Liver (tissue), 3 donors: ENCODE measurements around the gene ANKRD33.

Experiments used
- EGR1 ChIP-seq, 2 donors: IDR thresholded peaks; 2 replicates each; pipeline ENCODE4 v1.6.1; 2016 to 2018; ENCODE audit warnings: antibody characterized with exemption in 2 of 2, low read depth in 2 of 2
- FOXA1 ChIP-seq: IDR thresholded peaks from 2 replicates; pipeline ENCODE4 v1.6.1; 2016; ENCODE audit warnings: antibody characterized with exemption
- FOXA2 ChIP-seq: IDR thresholded peaks from 2 replicates; pipeline ENCODE4 v1.6.1; 2016; ENCODE audit warnings: antibody characterized with exemption
- GABPA ChIP-seq, 2 donors: IDR thresholded peaks in 1 of 2; conservative IDR thresholded peaks in 1 of 2; 2 replicates each; pipeline ENCODE4 v1.6.1; 2016; ENCODE audit warnings: antibody characterized with exemption in 2 of 2, mild to moderate bottlenecking in 1 of 2, moderate library complexity in 1 of 2
- HNF4A ChIP-seq, 2 donors: conservative IDR thresholded peaks; 2 replicates each; pipeline ENCODE4 v1.6.1; 2016; ENCODE audit warnings: antibody characterized with exemption in 2 of 2, mild to moderate bottlenecking in 2 of 2
- JUND ChIP-seq, 2 donors: IDR thresholded peaks; 2 replicates each; pipeline ENCODE4 v1.6.1; 2016; ENCODE audit warnings: antibody characterized with exemption in 2 of 2
- RAD21 ChIP-seq, 2 donors: IDR thresholded peaks; 2 replicates each; pipeline ENCODE4 v1.6.1; 2016; ENCODE audit warnings: antibody characterized with exemption in 2 of 2, mild to moderate bottlenecking in 2 of 2
- TAF1 ChIP-seq: conservative IDR thresholded peaks from 2 replicates; pipeline ENCODE4 v1.6.1; 2016; ENCODE audit warnings: antibody characterized with exemption, mild to moderate bottlenecking
- YY1 ChIP-seq: IDR thresholded peaks from 2 replicates; pipeline ENCODE4 v1.6.1; 2016; ENCODE audit warnings: antibody characterized with exemption, mild to moderate bottlenecking
- TF ChIP-seq, protein P1 (sequence below): fragments of 150-350 bp; IDR thresholded peaks from 2 replicates; pipeline ENCODE4 v1.5.1; 2017; ENCODE audit warnings: improper control_type of control experiment, low read depth, low read length; ENCODE audit not compliant: missing input control
- TF ChIP-seq, protein P2 (sequence below): IDR thresholded peaks from 2 replicates; pipeline ENCODE4 v1.6.1; 2016; ENCODE audit warnings: antibody characterized with exemption
- TF ChIP-seq, protein P3 (sequence below): IDR thresholded peaks from 2 replicates; pipeline ENCODE4 v1.6.1; 2016; ENCODE audit warnings: antibody characterized with exemption
- TF ChIP-seq, protein P4 (sequence below): IDR thresholded peaks from 2 replicates; pipeline ENCODE4 v1.6.1; 2016; ENCODE audit warnings: antibody characterized with exemption, mild to moderate bottlenecking
- donor health status: healthy.
- donor health status: healthy.

DNA sequence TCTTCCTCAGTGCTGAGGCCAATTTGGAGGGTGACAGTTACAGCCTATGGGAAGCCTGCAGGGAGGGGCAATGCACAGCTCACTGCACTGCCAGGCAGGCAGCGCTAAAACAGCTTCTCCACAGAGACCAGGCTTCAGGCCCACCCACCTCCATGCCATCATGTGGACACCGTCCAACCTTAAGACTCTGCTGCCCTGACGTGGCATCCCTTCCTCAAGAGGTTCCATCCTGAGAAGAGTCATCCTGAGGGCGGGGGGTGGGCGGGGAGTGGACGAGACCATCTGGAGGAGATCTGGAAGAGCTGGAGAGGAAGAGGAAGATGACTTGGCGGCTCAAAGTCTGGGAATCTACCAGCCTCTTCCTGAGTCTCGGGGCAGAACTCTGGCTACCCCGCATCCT lies 11.0 kb downstream of the ANKRD33 start:
- TF ChIP-seq RAD21 (IDR thresholded peaks at IDR 0.05) (no peak), GABPA (IDR thresholded peaks at IDR 0.05 in 1 of 2, conservative IDR thresholded peaks at IDR 0.05 in 1 of 2) (no peak), YY1 (no peak), FOXA1 (no peak), TAF1 (no peak), FOXA2 (no peak), EGR1 (IDR thresholded peaks at IDR 0.05; ENCODE audit: low read depth in 2 of 2) (no peak), HNF4A (conservative IDR thresholded peaks at IDR 0.05) (no peak), JUND (IDR thresholded peaks at IDR 0.05) (no peak)
- TF ChIP-seq, protein P1, sequence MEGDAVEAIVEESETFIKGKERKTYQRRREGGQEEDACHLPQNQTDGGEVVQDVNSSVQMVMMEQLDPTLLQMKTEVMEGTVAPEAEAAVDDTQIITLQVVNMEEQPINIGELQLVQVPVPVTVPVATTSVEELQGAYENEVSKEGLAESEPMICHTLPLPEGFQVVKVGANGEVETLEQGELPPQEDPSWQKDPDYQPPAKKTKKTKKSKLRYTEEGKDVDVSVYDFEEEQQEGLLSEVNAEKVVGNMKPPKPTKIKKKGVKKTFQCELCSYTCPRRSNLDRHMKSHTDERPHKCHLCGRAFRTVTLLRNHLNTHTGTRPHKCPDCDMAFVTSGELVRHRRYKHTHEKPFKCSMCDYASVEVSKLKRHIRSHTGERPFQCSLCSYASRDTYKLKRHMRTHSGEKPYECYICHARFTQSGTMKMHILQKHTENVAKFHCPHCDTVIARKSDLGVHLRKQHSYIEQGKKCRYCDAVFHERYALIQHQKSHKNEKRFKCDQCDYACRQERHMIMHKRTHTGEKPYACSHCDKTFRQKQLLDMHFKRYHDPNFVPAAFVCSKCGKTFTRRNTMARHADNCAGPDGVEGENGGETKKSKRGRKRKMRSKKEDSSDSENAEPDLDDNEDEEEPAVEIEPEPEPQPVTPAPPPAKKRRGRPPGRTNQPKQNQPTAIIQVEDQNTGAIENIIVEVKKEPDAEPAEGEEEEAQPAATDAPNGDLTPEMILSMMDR, result no peak
- TF ChIP-seq, protein P2, sequence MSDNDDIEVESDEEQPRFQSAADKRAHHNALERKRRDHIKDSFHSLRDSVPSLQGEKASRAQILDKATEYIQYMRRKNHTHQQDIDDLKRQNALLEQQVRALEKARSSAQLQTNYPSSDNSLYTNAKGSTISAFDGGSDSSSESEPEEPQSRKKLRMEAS, result no peak
- TF ChIP-seq, protein P3, sequence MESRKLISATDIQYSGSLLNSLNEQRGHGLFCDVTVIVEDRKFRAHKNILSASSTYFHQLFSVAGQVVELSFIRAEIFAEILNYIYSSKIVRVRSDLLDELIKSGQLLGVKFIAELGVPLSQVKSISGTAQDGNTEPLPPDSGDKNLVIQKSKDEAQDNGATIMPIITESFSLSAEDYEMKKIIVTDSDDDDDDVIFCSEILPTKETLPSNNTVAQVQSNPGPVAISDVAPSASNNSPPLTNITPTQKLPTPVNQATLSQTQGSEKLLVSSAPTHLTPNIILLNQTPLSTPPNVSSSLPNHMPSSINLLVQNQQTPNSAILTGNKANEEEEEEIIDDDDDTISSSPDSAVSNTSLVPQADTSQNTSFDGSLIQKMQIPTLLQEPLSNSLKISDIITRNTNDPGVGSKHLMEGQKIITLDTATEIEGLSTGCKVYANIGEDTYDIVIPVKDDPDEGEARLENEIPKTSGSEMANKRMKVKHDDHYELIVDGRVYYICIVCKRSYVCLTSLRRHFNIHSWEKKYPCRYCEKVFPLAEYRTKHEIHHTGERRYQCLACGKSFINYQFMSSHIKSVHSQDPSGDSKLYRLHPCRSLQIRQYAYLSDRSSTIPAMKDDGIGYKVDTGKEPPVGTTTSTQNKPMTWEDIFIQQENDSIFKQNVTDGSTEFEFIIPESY, result no peak
- TF ChIP-seq, protein P4, sequence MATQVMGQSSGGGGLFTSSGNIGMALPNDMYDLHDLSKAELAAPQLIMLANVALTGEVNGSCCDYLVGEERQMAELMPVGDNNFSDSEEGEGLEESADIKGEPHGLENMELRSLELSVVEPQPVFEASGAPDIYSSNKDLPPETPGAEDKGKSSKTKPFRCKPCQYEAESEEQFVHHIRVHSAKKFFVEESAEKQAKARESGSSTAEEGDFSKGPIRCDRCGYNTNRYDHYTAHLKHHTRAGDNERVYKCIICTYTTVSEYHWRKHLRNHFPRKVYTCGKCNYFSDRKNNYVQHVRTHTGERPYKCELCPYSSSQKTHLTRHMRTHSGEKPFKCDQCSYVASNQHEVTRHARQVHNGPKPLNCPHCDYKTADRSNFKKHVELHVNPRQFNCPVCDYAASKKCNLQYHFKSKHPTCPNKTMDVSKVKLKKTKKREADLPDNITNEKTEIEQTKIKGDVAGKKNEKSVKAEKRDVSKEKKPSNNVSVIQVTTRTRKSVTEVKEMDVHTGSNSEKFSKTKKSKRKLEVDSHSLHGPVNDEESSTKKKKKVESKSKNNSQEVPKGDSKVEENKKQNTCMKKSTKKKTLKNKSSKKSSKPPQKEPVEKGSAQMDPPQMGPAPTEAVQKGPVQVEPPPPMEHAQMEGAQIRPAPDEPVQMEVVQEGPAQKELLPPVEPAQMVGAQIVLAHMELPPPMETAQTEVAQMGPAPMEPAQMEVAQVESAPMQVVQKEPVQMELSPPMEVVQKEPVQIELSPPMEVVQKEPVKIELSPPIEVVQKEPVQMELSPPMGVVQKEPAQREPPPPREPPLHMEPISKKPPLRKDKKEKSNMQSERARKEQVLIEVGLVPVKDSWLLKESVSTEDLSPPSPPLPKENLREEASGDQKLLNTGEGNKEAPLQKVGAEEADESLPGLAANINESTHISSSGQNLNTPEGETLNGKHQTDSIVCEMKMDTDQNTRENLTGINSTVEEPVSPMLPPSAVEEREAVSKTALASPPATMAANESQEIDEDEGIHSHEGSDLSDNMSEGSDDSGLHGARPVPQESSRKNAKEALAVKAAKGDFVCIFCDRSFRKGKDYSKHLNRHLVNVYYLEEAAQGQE, result no peak
